Heart right ventricle (tissue), 16 donors: ENCODE measurements around the gene MRPL12. TPM values are rescaled to one million over a fixed set of nuclear protein-coding genes. Genes with fewer than 3 reads are reported as not detected.
A peak's percentile ranks its signal among the peaks of the same experiment; 100 is the strongest.

ENCODE experiments used
- ATAC-seq, 8 donors: fragments of 200-7000 bp; cut with Tn5 transposase; one replicate each; pipeline ENCODE4 v1.9.1; 2020; ENCODE audit warnings: mild to moderate bottlenecking in 8 of 8, moderate library complexity in 8 of 8, moderate number of reproducible peaks in 1 of 8
- DNase-seq, 2 donors: peaks; one replicate each; pipeline ENCODE4 v3.0.0-alpha.2; 2020
- H3K27ac ChIP-seq, 10 donors: fragments of 200-600 bp; sonication (generic) in 2 of 10; one replicate each; pipeline versions ENCODE4 v1.5.0 to v1.8.0; 2020 to 2022; ENCODE audit warnings: mild to moderate bottlenecking in 3 of 10
- H3K27me3 ChIP-seq, 7 donors: fragments of 200-600 bp; one replicate each; pipeline ENCODE4 v1.8.0; 2021 to 2022; ENCODE audit warnings: mild to moderate bottlenecking in 2 of 7
- H3K36me3 ChIP-seq, 9 donors: fragments of 200-600 bp; sonication (generic) in 1 of 9; one replicate each; pipeline versions ENCODE4 v1.5.0 to v1.8.0; 2020 to 2022; ENCODE audit warnings: mild to moderate bottlenecking in 2 of 9
- H3K4me1 ChIP-seq, 9 donors: fragments of 200-600 bp; sonication (generic) in 1 of 9; one replicate each; pipeline versions ENCODE4 v1.5.0 to v1.8.0; 2020 to 2022; ENCODE audit warnings: mild to moderate bottlenecking in 4 of 9
- H3K4me3 ChIP-seq, 10 donors: fragments of 200-600 bp; sonication (generic) in 2 of 10; one replicate each; pipeline versions ENCODE4 v1.5.0 to v1.8.0; 2020 to 2022; ENCODE audit warnings: mild to moderate bottlenecking in 7 of 10, moderate library complexity in 2 of 10
- H3K9me3 ChIP-seq, 11 donors: fragments of 200-600 bp in 10 of 11; sonication (generic) in 2 of 11; one replicate each; pipeline versions ENCODE4 v1.5.0 to v1.8.0; 2013 to 2022; ENCODE audit warnings: mild to moderate bottlenecking in 2 of 11, control low read depth in 1 of 11, moderate library complexity in 1 of 11
- WGBS, 2 donors: extraction: QIAGEN DNeasy Blood & Tissue Kit; methylation state at CpG; one replicate each; pipeline ENCODE4 v1.1.7; 2013; ENCODE audit warnings: inconsistent platforms in 1 of 2; 5-methylcytosine and 5-hydroxymethylcytosine counted together
- intact Hi-C, 10 donors: fragments of 100-400 bp; cut with DNase I; formaldehyde crosslinking; loops; one replicate each; pipeline versions ENCODE4 v1.11.1 to v1.14.2; 2022
- polyA plus RNA-seq, 2 donors: library from polyadenylated mRNA; stranded (reverse); fragments of 200-250 nt; gene quantifications; one replicate each; pipeline ENCODE4 v1.2.3, GENCODE V29; 2013
- total RNA-seq, 10 donors: library from RNA; stranded (reverse); fragmentation: NEBNext Ultra II Directional in 3 of 10; extraction: Animal tissue kit (Norgen Biotek cat#: 25700) in 3 of 10; gene quantifications; one replicate each; pipeline versions ENCODE4 v1.2.1 to v1.2.4, GENCODE V29; 2021 to 2023
- TF ChIP-seq, protein P1 (sequence below), 9 donors: fragments of 200-600 bp; sonication (generic) in 2 of 9; IDR thresholded peaks; one replicate each; pipeline versions ENCODE4 v1.5.0 to v1.8.0; 2021 to 2022; ENCODE audit warnings: antibody characterized with exemption in 9 of 9, mild to moderate bottlenecking in 5 of 9, moderate library complexity in 1 of 9
- donor health status: Arrhythmogenic right ventricular cardiomyopathy.
- donor health status: ischemic (EF 13 %, LVEDD 7.1; RV severe dilation, severe dysfunction).
- donor health status: healthy with polysubstance abuse.
- donor health status: DM: no; HTN: yes; CAD: no.
- donor health status: DM: no; HTN: no; CAD: no.
- donor health status: ischemic (EF 25% LVEDD 6.9; RV normal size, moderate dysfunction).
- donor health status: ischemic (EF 25% LVEDD 5.7; RV mildly dilated, moderate dysfunction).
- donor health status: healthy.
- donor health status: DM: yes; HTN: yes; CAD: no.
- donor health status: Ischemic cardiomyopathy.
- donor health status: ischemic (EF 35%, LVEDD 5.7; RV mildly dilated, moderate dysfunction).
- donor health status: nonischemic (EF 11% LVEDD 7.7; RV severe dilation, severe dysfunction).
- donor health status: DM: yes; HTN: yes; CAD: no.
- donor health status: PGD.
- donor health status: ischemic (EF 29% LVEDD 5.4; RV normal size, mild dysfunction).
- donor health status: nonischemic (EF 23%, LVEDD 6.1; RV moderate dilation, normal function).

The MRPL12 gene
- total and polyA plus RNA-seq, 12 donors: 105 to 533 (median 135) TPM

DNA sequence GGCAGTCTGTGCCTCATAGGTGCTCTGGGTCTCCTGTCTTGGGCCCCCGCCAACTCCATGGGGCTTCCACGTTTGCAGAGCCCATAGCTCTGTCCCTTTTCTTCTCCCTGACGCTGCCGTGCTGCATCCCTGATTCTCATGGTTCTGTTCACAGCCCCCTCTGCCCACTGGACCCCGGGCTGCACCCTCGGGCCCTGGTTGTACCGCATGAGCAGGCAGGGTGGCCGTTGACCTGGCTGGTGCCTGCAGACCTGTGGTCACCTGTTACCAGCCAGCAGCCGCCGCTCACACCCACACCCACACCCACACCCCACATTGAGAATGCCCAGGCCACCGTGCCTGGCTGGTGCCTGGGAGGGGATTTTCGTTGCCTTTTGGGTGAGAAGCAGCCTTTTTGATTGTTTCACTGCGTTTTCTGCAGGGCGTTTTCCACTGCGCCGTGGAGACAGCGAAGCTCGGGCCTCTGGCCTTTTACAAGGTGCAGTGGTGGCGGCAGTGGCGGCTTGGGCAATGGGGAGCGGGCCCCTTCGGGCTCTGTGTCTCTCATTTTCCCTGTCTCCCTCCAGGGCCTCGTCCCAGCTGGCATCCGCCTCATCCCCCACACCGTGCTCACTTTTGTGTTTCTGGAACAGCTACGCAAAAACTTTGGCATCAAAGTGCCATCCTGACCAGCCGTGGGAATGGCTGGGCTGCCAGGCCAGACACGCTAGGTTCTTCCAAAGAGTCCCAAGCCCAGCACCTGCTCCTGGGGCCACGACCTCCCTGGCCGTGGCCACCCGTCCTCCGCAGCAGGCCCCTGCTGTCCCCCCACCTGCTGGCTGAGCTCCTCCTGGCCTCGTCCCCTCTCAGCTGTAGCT is 16.5 kb downstream of the MRPL12 start:
- H3K27me3 ChIP-seq: peaks cover 0 to 6% (median 0%) of the 10 kb centered on the region in 7 donors
- intact Hi-C loops: no loop called here
- H3K4me3 ChIP-seq: no peak overlapping the region
- no peak overlapping the region for H3K27ac ChIP-seq
- peaks cover 0 to 8% (median 0%) of the 10 kb centered on the region in 9 donors for H3K36me3 ChIP-seq
- no peaks in the 10 kb centered on the region for H3K9me3 ChIP-seq
- ATAC-seq (no peak), DNase-seq (no peak)
- TF ChIP-seq, protein P1, sequence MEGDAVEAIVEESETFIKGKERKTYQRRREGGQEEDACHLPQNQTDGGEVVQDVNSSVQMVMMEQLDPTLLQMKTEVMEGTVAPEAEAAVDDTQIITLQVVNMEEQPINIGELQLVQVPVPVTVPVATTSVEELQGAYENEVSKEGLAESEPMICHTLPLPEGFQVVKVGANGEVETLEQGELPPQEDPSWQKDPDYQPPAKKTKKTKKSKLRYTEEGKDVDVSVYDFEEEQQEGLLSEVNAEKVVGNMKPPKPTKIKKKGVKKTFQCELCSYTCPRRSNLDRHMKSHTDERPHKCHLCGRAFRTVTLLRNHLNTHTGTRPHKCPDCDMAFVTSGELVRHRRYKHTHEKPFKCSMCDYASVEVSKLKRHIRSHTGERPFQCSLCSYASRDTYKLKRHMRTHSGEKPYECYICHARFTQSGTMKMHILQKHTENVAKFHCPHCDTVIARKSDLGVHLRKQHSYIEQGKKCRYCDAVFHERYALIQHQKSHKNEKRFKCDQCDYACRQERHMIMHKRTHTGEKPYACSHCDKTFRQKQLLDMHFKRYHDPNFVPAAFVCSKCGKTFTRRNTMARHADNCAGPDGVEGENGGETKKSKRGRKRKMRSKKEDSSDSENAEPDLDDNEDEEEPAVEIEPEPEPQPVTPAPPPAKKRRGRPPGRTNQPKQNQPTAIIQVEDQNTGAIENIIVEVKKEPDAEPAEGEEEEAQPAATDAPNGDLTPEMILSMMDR (IDR thresholded peaks at IDR 0.05): no peak
- WGBS, 2 donors: 87 to 92% methylated on average over 32 of the region's 33 CpGs
- H3K4me1 ChIP-seq: peaks cover 0 to 22% (median 16%) of the 10 kb centered on the region in 9 donors

DNA sequence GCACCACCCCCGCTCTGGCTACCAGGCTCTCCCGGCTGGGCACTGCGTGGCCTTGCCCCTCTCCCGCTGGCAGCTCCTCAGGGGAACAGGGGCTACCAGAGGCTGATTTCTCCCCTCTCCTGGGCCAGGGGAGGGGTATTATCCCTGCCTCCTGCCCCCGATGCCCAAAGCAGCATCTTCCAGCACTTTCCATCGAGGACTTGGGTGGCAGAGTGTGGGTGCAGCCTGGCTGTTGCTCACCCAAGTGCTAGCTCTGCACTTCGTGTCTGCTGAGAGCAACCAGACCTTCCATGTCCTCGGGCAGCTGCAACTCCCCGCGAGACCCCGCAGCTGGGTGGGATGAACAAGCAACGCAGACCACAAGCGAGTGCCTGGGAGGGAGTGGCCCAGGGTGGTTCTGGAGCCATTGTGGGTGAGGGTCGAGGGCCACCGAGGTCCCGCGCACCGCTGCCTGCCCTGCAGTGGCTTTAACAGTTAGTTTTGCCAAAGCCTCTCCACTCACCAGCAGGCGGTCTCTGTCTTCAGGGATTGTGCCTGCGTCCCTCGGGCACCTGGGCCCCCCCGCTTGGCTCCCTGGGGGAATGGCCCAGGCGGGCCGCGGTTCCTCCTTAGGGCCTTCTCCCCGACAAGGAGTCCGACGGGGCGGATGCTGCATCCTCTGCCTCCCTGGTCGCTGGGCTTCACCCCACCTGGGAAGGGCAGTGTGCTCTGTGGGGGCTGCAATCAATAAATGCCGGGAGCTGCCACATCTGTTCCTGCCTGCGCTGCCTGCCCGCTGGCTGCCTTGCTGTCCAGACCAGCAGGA is 17.3 kb downstream of the MRPL12 start:
- WGBS, 2 donors: 80 to 82% methylated on average over 33 of the region's 33 CpGs
- H3K4me1 ChIP-seq: peaks cover 0 to 22% (median 16%) of the 10 kb centered on the region in 9 donors
- no peak overlapping the region for H3K27ac ChIP-seq
- TF ChIP-seq, protein P1 (IDR thresholded peaks at IDR 0.05): no peak
- peaks cover 0 to 8% (median 0%) of the 10 kb centered on the region in 9 donors for H3K36me3 ChIP-seq
- ATAC-seq (no peak), DNase-seq (no peak)
- no peak overlapping the region for H3K4me3 ChIP-seq
- H3K27me3 ChIP-seq: peaks cover 0 to 6% (median 0%) of the 10 kb centered on the region in 7 donors
- H3K9me3 ChIP-seq: no peaks in the 10 kb centered on the region
- intact Hi-C loops: no loop called here

DNA sequence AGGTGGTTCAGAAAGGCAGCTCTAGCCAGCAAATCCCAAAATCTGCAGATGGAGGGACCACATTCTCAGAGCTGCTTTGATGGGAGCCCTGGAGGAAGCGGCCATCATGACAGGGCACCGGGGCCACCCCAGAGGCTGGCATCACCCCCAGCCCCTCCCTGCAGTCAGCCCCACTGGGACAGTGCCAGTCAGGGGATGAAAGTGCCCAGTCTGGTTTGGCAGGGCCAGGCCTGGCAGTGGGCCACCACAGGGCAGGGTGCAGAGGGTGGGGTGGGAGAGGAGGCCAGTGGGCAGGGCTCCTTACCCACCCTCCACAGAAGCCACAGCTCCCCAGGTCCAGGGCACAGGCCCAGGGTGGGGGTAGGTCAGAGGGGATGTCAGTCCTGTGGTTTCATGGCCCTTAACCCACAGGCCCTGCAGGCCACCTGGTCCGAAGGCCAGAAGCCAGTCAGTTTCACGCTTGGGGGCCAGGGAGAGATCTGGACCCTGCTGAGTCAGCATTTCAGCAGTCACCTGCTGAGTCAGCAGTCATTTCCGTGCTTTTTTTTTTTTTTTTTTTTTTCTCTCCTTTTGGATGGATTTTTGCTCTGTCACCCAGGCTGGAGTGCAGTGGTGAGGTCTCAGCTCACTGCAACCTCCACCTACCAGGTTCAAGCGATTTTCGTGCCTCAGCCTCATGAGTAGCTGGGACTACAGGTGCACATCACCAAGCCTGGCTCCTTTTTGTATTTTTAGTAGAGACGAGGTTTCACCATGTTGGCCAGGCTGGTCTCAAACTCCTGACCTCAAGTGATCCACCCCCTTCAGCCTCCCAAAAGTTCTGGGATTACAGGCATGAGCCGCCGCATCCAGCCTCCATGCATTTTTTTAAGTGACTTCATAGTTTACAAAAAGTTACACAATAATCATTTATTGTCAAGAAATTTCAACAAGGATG is 19.3 kb downstream of the MRPL12 start:
- TF ChIP-seq, protein P1 (IDR thresholded peaks at IDR 0.05): no peak
- 56 to 64% methylated on average over 10 of the region's 10 CpGs for WGBS, 2 donors
- intact Hi-C loops: no loop called here
- DNase-seq: peak in 1 of 2 donors; percentile 47
- ATAC-seq: peak; percentile 66 to 88 (median 76)
- Histone ChIP-seq H3K9me3 (no peaks in the 10 kb centered on the region), H3K4me1 (peaks cover 0 to 22% (median 16%) of the 10 kb centered on the region in 9 donors), H3K36me3 (peaks cover 0 to 8% (median 0%) of the 10 kb centered on the region in 9 donors), H3K27ac (no peak overlapping the region), H3K27me3 (peaks cover 0 to 6% (median 0%) of the 10 kb centered on the region in 7 donors), H3K4me3 (no peak overlapping the region)
